ENCODE results near the gene GPRIN3.

Gene GPRIN3

GRCh38 chr4:89289312-89289711 lies 18.3 kb downstream of the GPRIN3 start:
- DNase-seq = no peak

GRCh38 chr4:89288430-89288829 lies 19.2 kb downstream of the GPRIN3 start:
- no peak for DNase-seq

GRCh38 chr4:89287945-89288344 lies 19.7 kb downstream of the GPRIN3 start:
- DNase-seq = no peak

DNA sequence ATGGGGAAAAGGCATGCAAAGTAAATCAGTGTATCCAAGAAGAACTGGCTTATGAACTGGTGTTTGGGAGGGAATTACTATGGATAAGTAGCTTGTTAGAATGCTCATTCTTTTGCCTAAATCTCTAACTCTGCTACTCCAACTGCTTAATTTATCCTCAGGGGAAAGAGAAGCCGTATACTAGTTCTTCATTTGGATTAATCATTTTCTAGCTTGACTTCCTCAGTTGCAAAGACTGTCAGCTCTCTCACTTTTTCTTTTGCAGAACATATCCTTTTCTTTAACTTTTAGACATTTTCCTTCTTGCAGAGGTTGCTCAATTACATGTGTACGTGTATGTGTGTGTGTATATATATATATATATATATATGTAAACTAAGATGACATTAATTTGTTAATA lies 21.9 kb downstream of the GPRIN3 start:
- DNase-seq = no peak

GRCh38 chr4:89284828-89285227 lies 22.8 kb downstream of the GPRIN3 start:
- no peak for DNase-seq

DNA sequence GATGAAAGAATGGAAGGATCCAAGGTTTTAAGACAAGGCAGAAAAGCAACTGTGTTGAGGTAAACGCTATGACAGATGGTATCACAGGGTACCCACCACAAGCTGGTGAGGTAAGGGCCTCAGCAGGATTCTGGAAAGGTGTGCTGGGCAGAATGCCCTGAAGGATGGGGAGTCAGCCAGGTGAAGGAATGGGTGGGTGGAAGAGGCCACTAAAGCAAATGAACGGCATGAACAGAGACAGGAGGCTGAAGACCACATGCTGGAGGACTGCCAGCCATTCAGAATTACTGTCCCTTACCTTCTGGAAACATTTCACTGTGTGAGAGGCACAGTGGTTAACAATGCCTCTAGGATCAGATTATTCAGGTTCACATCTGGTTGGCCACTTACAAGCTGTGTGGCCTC lies 23.6 kb downstream of the GPRIN3 start:
- DNase-seq = no peak

DNA sequence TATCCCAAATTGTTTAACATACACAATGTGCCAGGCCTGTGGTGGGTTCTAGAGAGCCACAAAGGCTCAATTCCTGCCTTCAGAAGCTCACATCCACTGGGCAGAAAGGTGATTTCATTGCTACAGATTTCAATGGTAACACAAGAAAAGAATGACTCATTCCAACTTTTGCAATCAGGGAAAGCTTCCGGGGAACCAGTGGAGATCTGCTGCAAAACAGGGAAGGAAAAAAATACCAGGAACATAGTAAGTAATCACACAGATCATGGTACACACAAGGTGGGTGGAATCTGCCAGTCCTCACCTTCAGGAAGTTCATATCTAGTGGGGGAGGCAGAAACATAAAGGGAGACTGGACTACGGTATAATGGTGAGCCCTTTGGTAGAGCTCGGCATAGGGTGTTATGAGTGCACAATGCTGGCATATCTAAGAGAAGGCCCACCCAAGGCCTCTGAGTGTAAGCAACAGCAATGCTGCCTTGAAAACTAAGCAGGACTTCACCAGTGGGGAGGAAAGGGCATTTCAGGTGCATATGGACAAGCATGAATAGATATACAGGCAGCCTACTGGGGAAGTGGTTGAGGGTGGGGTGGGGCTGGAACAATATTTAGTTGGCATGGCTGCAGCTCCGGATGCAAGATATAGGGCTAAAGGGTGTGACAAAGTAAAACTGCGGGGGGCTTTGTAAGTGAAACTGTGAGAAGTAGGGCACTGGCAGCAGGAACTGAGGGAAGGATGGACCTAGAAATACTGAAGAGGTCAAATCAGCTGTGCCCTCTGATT lies 24.2 kb downstream of the GPRIN3 start:
- DNase-seq = no peak

GRCh38 chr4:89279385-89279784 lies 28.2 kb downstream of the GPRIN3 start:
- no peak for DNase-seq

DNA sequence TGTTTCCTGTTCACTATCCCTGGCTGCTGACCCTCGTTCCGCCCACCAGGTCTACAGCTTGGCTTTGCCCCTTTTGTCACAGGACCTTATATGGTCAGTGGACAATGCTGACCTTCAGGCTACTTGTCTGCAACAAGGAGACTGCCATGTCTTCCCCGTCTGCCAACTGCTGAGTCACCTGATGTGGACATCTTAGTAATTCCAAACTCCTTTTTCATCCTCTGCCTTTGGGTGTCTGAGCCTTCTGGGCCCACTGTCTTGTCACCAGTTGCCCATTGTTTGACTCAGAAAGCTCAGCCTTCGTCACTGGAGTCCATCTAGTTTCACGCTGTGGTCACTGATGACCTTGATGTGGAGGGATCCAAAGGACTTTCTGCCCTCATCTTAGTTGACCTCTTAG lies 30.2 kb downstream of the GPRIN3 start:
- DNase-seq = no peak

DNA sequence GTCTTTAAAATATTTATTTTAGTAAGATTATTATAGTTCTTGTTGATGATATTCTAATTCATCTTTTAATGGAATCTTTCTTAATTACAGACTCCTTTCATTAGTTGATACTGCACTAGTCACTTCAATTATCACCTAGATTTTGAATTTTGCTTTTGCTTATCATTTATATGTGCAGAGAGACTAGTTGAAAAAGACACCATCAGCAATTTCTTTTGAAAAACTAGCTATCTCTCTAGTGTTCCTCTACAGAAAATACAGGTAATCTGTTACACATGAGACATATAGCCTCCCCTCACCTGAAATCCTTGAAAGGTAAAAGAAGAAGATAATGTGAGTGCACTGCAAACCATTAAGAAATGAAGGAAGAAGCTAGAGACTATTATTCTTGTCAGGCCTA lies 31.3 kb downstream of the GPRIN3 start:
- DNase-seq = no peak

GRCh38 chr4:89275587-89275986 lies 32.0 kb downstream of the GPRIN3 start:
- no peak for DNase-seq

GRCh38 chr4:89273741-89274141 lies 33.9 kb downstream of the GPRIN3 start:
- no peak for DNase-seq

- DNase-seq = no peak
Measured at GRCh38 chr4:89270792-89271191, 36.8 kb downstream of the GPRIN3 start.

- DNase-seq = no peak
Measured at GRCh38 chr4:89269121-89269666, 38.4 kb downstream of the GPRIN3 start.

DNA sequence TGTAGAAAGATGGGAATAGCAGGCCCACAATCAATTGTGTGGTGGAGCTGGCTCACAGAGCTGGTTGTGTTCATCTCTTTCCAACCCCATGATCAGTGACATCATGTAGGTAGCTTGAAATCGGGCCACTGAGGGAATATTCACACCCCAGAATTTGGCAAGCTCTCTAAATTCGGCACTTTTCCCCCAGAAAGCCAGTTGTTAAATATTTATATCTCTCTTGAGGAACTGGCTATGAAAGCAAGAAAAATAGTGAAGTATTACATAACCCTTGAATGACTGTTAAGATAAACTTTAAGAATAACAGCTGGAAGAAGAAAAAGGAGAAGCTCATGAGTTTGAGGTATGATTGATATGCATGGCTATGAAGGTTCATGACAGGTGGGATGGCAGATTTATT lies 38.9 kb downstream of the GPRIN3 start:
- no peak for DNase-seq

GRCh38 chr4:89267846-89268245 lies 39.8 kb downstream of the GPRIN3 start:
- no peak for DNase-seq

DNA sequence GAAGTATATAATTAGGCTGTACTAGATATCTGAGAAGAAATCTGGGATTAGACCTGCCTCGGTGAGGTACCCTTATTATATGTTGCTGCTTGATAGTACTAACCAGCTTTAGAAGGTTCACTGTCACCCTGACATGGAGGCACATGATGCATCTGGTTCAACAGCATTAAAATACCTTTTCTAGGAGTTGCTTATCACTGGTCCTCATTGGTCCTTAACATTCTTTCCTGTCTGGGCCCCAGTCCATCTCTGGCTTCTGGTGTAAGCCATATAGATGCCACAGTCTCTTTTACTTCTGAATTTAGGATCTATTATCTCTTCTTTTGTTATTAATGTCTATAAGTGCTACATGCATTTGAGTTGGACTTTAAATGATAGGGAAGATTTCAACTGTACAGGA lies 40.2 kb downstream of the GPRIN3 start:
- DNase-seq = no peak

DNA sequence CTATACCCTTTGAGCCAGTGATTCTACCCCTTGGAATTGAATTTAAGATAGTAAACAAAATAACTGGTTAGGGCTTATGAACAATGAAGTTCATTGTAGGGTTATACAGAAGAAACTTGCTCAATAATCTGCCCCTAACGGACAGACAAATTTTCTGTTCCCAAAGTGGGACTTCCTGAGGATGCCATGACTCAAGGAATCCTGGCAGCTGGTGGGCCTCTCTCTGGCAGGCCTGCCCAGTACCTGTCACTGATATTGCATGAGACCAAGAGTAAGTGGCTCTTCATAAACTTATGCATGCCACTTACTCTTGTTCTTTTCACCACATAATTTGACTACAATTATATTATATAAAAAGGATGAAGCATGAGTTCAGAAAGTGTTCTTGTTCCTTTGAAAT lies 41.5 kb downstream of the GPRIN3 start:
- DNase-seq = no peak

GRCh38 chr4:89263265-89263664 lies 44.3 kb downstream of the GPRIN3 start:
- DNase-seq = no peak

DNA sequence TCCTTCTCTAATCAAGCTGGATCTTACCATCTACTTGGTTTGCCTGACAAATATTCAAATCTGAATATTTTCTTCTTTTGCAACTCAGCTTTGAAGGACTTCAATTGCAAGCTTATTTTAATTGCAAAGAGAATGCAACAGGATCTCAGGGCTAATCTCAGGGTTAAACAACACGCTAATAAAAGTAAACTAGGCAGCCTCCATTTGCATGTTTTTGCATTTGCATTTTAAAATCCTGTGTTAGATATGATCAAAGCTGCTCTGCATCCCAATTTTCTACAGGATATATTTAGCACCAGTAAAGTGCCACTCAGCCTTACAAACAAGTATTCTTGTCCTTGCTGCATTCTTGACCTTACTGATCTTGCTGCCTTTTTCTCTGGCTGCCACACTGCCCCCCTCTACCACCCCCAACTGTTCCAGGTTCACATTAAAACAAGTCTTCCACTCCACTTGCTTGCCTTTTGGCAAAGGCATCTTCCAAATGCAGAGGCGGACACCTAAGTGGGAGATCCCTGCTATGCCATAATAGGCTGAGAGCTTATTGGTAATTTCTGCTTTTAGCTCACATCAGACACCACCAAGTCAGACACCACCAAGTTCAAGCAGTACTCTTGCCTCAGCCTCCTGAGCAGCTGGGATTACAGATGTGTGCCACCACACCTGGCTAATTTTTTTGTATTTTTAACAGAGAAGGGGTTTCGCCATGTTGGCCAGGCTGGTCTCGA lies 48.1 kb downstream of the GPRIN3 start:
- DNase-seq = no peak

DNA sequence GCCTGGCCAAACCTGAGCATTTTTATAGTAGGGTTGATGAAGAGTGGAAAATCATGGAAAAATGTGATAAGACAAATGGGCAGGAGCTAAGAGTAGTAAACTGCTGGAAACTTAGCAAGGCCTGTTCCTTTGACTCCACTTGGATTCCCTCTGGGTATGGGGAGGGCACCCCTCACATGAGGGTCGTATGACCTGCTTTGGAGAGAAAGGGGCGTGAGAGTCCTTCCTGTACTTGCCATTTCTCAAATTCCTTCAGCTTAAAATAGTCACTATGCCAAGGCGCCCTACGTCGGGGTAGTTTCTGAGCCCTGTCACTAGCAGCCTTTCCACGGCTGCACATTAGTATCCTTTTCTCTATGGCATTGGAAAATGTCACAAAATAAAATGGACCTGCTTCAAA lies 49.1 kb downstream of the GPRIN3 start:
- no peak for DNase-seq

DNA sequence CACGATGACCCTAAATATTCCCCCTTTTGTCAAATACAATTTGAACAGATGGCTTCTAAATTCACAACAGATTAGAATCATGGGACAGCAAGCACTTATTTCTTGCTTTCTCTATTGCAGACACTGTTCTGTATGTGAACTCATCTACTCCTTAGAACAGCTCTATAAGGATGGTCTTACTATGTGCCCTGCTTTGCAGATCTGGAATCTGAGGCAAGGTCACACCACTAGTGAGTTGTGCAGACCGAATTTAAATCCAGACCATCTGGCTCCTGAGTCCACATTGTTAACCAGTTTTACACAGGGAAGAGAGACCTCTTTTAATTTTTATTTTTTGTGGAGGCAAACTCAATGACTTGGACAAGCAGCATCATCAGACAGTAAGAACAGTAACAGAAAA lies 50.2 kb downstream of the GPRIN3 start:
- no peak for DNase-seq

DNA sequence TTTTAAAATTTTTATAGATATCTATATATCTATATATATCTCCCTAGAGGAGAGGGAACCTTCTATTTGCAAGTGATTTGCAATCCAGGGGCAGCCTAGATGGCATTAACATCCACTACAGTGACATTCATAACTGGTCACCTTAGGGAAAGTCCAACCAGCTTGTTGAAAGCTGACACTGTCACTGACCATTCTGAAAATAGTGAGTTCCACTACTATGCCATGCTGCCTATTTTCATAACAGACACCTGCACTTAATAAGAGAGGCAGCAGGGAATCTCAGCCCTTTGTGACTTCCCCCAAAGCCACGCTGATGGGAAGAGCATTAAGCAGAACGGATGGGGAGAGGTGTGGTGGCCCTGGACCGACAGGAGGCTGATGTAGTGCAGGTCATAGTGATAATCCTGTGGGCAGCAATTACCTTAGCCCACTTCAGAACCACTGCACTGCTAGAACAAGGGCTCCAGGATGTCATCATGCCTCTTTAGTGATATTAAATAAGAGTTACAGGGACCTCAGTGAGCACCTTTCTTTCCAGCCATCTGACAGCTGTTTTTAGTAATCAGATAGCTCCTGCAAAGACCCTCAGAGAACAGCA lies 51.3 kb downstream of the GPRIN3 start:
- no peak for DNase-seq

GRCh38 chr4:89254847-89255246 lies 52.8 kb downstream of the GPRIN3 start:
- peak; percentile 16 for DNase-seq

Data from effector CD4-positive, alpha-beta T cell (primary cell).